ENCODE results near the gene TEKT1.
"Not testable (repeated sequence)": the region's sequence is repeated elsewhere in the genome, so short reads cannot be mapped to it uniquely, and the experiment has no call there.

Gene TEKT1

DNA sequence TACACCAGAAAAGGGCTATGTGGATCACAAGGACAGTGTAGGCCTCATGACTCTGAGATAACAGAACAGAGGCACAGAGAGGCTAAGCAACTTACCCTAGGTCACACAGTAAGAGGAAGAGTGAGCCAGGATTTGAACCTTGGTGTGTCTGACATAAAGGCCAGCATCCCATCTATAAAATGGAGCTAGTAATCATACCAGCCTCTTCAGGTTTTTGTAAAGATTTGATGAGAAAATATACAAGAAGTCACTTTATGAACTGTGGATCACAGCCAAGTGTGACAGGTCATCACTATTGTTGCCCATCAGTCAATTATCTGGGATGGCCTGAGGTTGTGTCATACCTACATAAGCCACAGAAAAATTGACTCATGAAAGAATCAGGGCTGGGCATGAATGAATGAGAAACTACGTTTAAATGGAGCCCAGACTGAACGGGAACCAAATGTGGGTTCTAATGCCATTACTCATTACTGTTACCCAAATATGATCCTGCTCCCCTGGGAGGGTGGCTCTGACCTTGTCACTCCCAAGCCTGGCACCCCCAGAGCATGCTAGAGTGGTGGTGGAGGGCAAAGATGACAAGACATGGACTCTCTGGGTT is 34.5 kb downstream of the TEKT1 start:
- Mint-ChIP-seq H3K4me1 (no peaks in the 10 kb centered on the region), H3K27me3 (peaks cover 41% of the 10 kb centered on the region), H3K27ac (no peak overlapping the region), H3K36me3 (no peaks in the 10 kb centered on the region), H3K9me3 (no peaks in the 10 kb centered on the region), H3K4me3 (no peak overlapping the region)
- CTCF ChIA-PET, result no interaction called here
- no peak for DNase-seq

DNA sequence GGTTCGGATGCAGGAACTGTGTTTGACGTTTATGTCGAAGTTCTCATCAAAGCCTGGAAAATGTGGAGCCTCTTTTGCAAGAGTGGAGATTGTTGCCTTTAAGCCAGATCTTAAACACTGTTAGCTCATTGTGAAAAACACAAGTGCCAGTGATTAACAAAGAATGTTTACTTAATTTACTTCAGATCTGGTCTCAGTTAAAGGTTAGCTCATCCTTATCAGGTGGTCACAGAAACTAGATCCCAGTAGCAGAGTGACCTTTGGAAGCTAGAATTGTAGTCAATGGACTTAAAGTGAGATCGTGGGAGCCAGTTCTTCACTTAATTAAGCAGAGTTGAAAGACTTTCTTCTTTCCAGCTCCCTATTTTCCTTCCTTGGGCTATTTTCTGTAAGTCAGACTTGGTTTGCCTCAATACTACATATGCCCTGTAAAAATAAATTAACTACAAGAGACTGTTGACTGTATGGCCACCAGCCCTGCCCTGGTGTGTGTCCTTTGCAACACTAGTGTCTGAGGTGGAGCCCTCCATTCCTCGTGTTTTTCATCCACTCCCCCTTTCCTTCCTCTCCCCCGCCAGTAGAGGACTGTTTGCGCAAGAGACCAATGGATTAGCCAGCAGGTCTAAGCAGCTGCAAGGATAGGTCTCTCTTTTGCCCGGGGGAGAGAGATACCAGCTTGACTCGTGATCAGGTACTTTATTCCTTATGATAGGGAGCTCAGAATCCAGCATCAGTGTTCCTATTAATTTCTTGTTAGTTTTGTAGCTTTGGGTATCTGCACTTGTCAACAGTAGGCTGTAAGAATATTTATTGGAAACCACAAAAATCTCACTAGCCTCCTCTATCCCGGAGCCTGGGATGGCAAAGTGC is 35.3 kb downstream of the TEKT1 start:
- H3K9me3 Mint-ChIP-seq, result no peaks in the 10 kb centered on the region

DNA sequence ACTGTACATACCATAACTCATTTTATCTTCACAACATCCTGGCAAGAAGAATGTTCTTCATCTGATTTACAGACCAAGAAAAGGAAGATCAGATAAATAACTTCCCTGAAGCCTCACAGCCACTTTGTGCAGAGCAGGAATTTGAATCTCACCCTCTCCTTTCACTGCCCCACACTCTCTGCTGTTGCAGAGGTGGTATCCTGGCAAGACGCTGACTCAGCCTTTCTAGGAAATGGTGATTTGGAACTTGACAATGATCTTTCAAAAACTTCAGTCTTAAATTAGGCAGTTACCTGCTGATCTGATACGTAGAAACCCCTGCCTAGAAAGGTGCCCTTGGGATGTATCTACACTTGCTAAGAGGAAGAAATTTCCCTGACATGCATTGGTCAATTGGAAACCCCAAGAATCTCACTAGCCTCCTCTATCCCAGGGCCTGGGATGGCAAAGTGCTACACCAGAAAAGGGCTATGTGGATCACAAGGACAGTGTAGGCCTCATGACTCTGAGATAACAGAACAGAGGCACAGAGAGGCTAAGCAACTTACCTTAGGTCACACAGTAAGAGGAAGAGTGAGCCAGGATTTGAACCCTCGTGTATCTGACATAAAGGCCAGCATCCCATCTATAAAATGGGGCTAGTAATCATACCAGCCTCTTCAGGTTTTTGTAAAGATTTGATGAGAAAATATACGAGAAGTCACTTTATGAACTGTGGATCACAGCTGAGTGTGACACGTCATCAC is 37.6 kb downstream of the TEKT1 start:
- peaks cover 55% of the 10 kb centered on the region for H3K27me3 Mint-ChIP-seq
- no peaks in the 10 kb centered on the region for H3K4me1 Mint-ChIP-seq

More for the DNA sequence above, 35.3 kb downstream of the TEKT1 start:
- no peak overlapping the region for H3K4me3 Mint-ChIP-seq
- H3K27ac Mint-ChIP-seq, result no peak overlapping the region
- CTCF ChIA-PET, result interaction anchor here (0.9 kb wide), 1 partner anchor 277 kb away, joined by 3 read pairs; no protein-coding TSS in a partner anchor
- H3K4me1 Mint-ChIP-seq, result no peaks in the 10 kb centered on the region
- DNase-seq, result no peak
- H3K36me3 Mint-ChIP-seq, result no peaks in the 10 kb centered on the region
- peaks cover 48% of the 10 kb centered on the region for H3K27me3 Mint-ChIP-seq

DNA sequence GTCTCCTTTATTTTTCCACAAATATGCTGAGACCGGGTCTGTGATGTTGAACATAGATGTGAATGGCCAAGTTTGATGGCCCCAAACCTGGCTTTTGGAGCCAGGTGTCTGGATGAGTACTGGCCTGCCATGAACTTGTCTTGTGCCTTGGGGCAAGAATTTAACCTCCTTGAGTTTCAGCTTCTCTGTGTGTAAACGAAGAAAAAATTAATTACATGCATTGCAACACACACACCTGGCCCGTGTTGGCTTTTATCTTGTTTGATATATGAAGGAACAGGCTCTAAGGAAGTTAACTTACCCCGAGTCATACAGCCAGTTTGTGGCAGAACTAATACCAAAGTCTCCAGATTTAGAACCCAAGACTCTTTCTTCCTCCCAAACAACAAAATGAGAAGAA is 42.4 kb downstream of the TEKT1 start:
- peaks cover 3% of the 10 kb centered on the region for H3K9me3 Mint-ChIP-seq
- no peaks in the 10 kb centered on the region for H3K4me1 Mint-ChIP-seq
- CTCF ChIA-PET, result no interaction called here
- H3K36me3 Mint-ChIP-seq, result no peaks in the 10 kb centered on the region
- peaks cover 71% of the 10 kb centered on the region for H3K27me3 Mint-ChIP-seq
- H3K27ac Mint-ChIP-seq, result no peak overlapping the region
- no peak for DNase-seq
- no peak overlapping the region for H3K4me3 Mint-ChIP-seq

More for the DNA sequence above, 37.6 kb downstream of the TEKT1 start:
- DNase-seq, result no peak
- CTCF ChIA-PET, result no interaction called here
- Mint-ChIP-seq H3K36me3 (no peaks in the 10 kb centered on the region), H3K27ac (no peak overlapping the region), H3K4me3 (no peak overlapping the region), H3K9me3 (no peaks in the 10 kb centered on the region)

DNA sequence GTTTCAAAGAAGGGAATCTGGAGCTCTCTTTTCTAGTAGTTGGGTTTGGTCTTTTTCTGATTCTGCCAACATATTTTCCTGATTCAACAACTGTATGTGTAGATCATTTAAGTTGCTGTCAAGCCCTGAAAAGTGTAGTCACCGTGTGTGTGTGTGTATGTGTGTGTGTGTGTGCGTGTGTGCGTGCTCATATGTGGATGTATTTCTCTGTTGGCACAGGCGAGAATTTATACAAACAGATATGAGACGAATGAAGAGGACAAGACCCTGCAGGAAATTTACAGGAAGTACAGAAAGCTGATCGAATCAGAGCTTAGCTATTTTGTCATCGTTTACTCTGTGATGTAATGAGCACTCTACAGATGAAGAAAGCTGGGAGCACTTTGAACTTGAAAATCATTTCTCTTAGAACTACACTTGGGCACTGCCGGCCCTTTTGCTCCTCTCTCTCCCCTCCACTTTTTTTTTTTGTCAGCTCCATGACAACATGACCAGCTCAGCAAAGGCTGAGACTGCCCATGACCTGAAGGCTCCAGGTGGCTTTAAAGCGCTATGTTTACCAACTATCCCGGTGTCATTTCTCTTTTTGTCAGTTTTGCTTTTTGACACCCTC is 44.3 kb downstream of the TEKT1 start:
- no peak overlapping the region for H3K4me3 Mint-ChIP-seq
- CTCF ChIA-PET, result interaction anchor here (0.8 to 1.0 kb wide), 2 partner anchors 16 to 107 kb away, joined by 3 to 4 read pairs; no protein-coding TSS in a partner anchor
- no peak for DNase-seq
- no peak overlapping the region for H3K27ac Mint-ChIP-seq
- H3K36me3 Mint-ChIP-seq, result peaks cover 4% of the 10 kb centered on the region
- peaks cover 67% of the 10 kb centered on the region for H3K27me3 Mint-ChIP-seq
- no peaks in the 10 kb centered on the region for H3K4me1 Mint-ChIP-seq
- H3K9me3 Mint-ChIP-seq, result peaks cover 9% of the 10 kb centered on the region

DNA sequence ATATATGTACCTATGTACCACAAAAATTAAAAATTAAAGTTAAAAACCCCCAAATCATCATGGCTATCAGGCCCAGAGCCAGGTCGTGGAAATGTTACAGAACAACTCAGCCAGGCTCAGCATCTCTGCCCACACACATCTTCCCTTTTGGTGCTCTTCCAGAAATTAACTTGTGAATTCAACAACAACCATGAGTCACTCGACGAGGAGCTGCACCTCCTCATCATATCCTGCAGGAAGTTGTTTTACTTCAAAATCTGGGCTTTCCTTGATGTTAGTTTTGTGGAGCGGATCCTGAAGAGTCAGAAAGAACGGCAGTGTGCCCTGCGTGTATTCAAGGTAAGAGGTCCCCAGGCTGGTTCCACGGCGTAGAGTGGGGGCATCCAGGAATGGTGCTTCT is 44.9 kb downstream of the TEKT1 start:
- no peaks in the 10 kb centered on the region for H3K4me1 Mint-ChIP-seq
- H3K27me3 Mint-ChIP-seq, result peaks cover 62% of the 10 kb centered on the region
- peaks cover 10% of the 10 kb centered on the region for H3K9me3 Mint-ChIP-seq
- no peak overlapping the region for H3K27ac Mint-ChIP-seq
- H3K36me3 Mint-ChIP-seq, result peaks cover 4% of the 10 kb centered on the region
- no peak for DNase-seq
- CTCF ChIA-PET, result interaction anchor here (1.0 kb wide), 1 partner anchor 16 kb away, joined by 3 read pairs; no protein-coding TSS in a partner anchor
- H3K4me3 Mint-ChIP-seq, result no peak overlapping the region

DNA sequence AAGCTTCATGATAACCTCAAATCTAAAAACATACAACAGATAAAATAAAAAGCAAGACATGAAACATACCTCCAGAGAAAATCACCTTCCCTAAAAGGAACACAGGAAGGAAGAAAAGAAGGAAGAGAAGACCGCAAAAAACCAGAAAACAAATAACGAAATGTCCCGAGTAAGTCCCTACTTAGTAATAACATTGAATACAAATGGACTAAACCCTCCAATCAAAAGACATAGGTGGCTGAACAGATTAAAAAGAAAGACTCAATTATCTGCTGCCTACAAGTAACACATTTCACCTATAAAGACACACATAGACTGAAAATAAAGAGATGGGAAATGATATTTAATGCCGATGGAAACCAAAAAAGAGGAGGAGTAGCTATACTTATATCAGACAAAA is 49.3 kb downstream of the TEKT1 start:
- CTCF ChIA-PET, result no interaction called here
- Mint-ChIP-seq H3K36me3 (peaks cover 4% of the 10 kb centered on the region), H3K27me3 (peaks cover 71% of the 10 kb centered on the region), H3K27ac (no peak overlapping the region), H3K4me3 (no peak overlapping the region), H3K4me1 (peaks cover 4% of the 10 kb centered on the region), H3K9me3 (peaks cover 15% of the 10 kb centered on the region)
- DNase-seq, result no peak

DNA sequence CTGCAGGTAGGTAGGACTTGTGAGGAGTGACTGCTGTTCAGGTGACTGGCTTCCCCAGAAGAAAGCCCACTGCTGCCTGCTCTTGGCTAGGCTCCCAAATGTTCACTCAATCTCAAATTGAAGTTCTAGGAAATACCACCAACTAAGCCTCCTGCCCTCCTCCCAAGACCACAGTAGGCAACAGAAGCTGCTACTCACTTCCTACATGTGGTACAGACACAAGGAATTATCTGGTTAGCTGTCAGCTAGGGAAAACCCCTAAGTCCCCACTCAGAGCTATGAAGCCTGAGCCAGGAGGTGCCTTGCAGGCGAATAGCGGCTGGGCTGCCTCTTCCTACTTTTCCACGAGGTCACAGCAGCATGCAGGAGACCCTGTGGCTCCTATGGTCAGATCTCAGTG is 50.6 kb downstream of the TEKT1 start:
- no peak for DNase-seq
- Mint-ChIP-seq H3K27ac (no peak overlapping the region), H3K9me3 (peaks cover 18% of the 10 kb centered on the region), H3K27me3 (peaks cover 70% of the 10 kb centered on the region), H3K4me1 (peaks cover 4% of the 10 kb centered on the region), H3K36me3 (peaks cover 4% of the 10 kb centered on the region), H3K4me3 (no peak overlapping the region)
- CTCF ChIA-PET, result interaction anchor here (1.0 kb wide), 1 partner anchor 29 kb away, joined by 3 read pairs; no protein-coding TSS in a partner anchor

DNA sequence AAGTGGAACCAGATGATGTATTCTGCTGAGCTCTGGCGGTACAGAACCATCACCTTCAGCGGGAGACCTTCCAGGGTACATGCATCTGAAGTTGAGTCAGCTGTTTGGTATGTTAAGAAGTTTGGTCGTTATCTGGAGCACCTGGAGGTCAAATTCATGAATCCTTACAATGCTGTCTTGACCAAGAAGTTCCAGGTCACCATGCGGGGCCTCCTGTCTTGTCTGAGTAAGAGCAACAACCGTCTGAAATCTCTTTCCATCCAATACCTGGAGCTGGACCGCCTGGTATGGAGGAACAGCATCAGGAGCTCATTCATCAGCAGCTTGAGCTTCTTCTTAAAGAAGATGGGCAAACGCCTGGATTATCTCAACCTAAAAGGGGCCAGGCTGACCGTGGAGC is 51.5 kb downstream of the TEKT1 start:
- CTCF ChIA-PET, result interaction anchor here (1.0 kb wide), 1 partner anchor 28 kb away, joined by 3 read pairs; no protein-coding TSS in a partner anchor
- no peak for DNase-seq
- Mint-ChIP-seq H3K36me3 (peaks cover 7% of the 10 kb centered on the region), H3K9me3 (peaks cover 21% of the 10 kb centered on the region), H3K27me3 (peaks cover 70% of the 10 kb centered on the region), H3K27ac (no peak overlapping the region), H3K4me1 (peaks cover 4% of the 10 kb centered on the region), H3K4me3 (no peak overlapping the region)

DNA sequence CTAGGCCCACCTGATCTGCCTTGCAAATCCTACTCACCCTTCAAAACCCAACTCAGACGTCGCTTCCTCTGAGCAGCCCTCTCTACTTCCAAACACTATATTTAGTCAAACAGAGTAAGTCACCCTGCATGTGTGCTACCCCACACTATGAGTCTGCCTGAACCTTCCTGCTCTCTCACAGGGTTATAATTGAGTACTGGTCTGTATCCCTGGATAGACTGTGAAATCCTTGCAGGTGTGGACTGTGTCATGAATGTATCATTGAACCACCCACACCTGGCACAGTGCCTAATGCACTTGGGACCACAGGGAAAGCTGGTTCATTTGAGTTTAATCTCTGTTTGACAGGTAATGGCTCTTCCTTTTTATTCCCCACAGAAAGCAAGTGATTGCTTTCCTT is 52.1 kb downstream of the TEKT1 start:
- CTCF ChIA-PET, result no interaction called here
- H3K4me3 Mint-ChIP-seq, result no peak overlapping the region
- H3K27ac Mint-ChIP-seq, result no peak overlapping the region

DNA sequence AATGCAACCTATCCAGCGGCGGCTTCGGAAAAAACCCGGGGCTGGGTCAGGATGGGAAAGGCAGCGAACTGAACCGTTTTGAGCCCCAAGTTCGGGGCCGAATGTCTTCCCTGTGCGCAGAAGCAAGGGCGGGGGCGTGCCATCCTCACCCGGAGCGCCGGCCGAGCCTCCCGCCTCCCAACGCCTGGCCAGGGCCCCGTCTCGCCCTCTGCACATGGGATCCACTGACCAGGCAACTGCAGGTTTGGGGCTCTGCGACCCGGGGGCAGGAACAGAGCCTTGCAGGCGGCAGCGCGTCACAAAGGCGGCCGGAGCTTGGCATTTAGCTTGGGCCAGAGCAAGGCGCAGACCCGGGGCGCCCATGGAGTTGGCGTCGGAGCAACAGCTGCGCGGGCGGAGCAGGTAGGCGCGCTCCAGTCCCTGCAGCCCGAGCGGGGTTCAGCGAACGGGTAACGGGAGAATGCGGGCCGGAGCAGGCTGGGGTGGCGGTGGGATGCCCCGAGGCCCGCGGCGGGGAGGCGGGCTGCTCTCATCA is 55.6 kb downstream of the TEKT1 start, which contains the start of gene FBXO39:
FBXO39 (plus strand) TSS at position 345 of the 535 bp plus-strand sequence. CDS start 3,654 bp downstream, outside the sequence.
- H3K27me3 Mint-ChIP-seq, result peaks cover 53% of the 10 kb centered on the region
- peaks cover 42% of the 10 kb centered on the region for H3K36me3 Mint-ChIP-seq
- DNase-seq, result no peak
- H3K9me3 Mint-ChIP-seq, result peaks cover 42% of the 10 kb centered on the region
- H3K27ac Mint-ChIP-seq, result no peak within 1 kb of the TSS
- peaks cover 2% of the 10 kb centered on the region for H3K4me1 Mint-ChIP-seq
- CTCF ChIA-PET, result no interaction called here
- H3K4me3 Mint-ChIP-seq, result no peak within 1 kb of the TSS

More for the DNA sequence above, 52.1 kb downstream of the TEKT1 start:
- peaks cover 13% of the 10 kb centered on the region for H3K36me3 Mint-ChIP-seq
- peaks cover 4% of the 10 kb centered on the region for H3K4me1 Mint-ChIP-seq
- peaks cover 25% of the 10 kb centered on the region for H3K9me3 Mint-ChIP-seq
- H3K27me3 Mint-ChIP-seq, result peaks cover 71% of the 10 kb centered on the region
- DNase-seq, result no peak

DNA sequence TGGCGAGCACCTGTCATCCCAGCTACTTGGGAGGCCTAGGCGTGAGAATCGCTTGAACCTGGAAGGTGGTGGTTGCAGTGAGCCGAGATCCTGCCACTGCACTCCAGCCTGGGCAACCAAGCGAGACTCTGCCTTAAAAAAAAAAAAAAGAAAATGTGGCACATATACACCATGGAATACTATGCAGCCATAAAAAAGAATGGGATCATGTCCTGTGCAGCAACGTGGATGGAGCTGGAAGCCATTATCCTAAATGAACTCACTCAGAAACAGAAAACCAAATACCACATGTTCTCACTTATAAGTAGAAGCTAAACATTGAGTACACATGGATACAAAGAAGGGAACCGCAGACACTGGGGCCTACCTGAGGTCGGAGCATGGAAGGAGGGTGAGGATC is 56.6 kb downstream of the TEKT1 start:
- H3K4me1 Mint-ChIP-seq, DNase-seq, H3K4me3 Mint-ChIP-seq, CTCF ChIA-PET, H3K27ac Mint-ChIP-seq: not testable (repeated sequence)
- H3K36me3 Mint-ChIP-seq, result peaks cover 52% of the 10 kb centered on the region
- H3K27me3 Mint-ChIP-seq, result peaks cover 43% of the 10 kb centered on the region
- peaks cover 41% of the 10 kb centered on the region for H3K9me3 Mint-ChIP-seq

DNA sequence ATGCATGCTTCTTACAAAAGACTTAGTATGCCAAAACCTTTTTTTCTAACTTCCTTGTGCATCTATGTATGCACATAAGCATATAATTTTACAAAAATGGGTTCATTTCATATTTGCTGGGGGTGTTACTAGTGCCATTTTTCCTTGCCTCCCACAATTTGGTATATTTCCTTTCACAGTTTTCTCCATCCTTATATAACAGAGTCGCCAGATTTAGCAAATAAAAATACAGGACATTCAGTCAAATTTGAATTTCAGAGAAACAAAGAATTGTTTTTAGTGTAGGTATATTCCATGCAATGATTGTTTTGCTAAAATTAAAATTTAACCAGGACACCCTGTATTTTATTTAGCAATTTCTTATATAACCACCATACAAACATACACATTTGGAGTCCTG is 59.5 kb downstream of the TEKT1 start:
- Mint-ChIP-seq H3K27ac (no peak overlapping the region), H3K36me3 (peaks cover 79% of the 10 kb centered on the region), H3K4me1 (no peaks in the 10 kb centered on the region), H3K27me3 (peaks cover 23% of the 10 kb centered on the region), H3K4me3 (no peak overlapping the region), H3K9me3 (peaks cover 60% of the 10 kb centered on the region)
- no peak for DNase-seq
- CTCF ChIA-PET, result interaction anchor here (1.6 kb wide), 1 partner anchor 18 kb away, joined by 3 read pairs; no protein-coding TSS in a partner anchor
